H1 (cell line): Measurements from ENCODE around the gene PAX6. TPM values are rescaled to one million over a fixed set of nuclear protein-coding genes. Genes with fewer than 3 reads are reported as not detected.

Source experiments
- CTCF ChIA-PET: fragments of 300-600 bp; sonication (Branson Sonifier 250); formaldehyde crosslinking; loops from one replicate; lab custom pipeline; 2021; ENCODE audit not compliant: partially characterized antibody; lab: Charles Lee
- POLR2A ChIA-PET: fragments of 300-600 bp; sonication (Branson Sonifier 250); formaldehyde crosslinking; loops from one replicate; lab custom pipeline; 2021; ENCODE audit warnings: inconsistent platforms; ENCODE audit not compliant: partially characterized antibody; lab: Charles Lee
- DNase-seq, 2 experiments: peaks; one replicate each; pipeline versions ENCODE4 v3.0.0 to v3.0.0-alpha.2; 2010 to 2022; ENCODE audit warnings: low spot score in 2 of 2, low read depth in 1 of 2, mixed read lengths in 1 of 2
- FAIRE-seq: peaks from 2 replicates; lab custom pipeline; 2011; peaks lifted over from hg19 to GRCh38; lab: Jason Lieb, UNC
- H2AFZ ChIP-seq: 2 replicates; pipeline ENCODE4 v1.8.1; 2012; ENCODE audit warnings: low read length, inconsistent platforms
- H2AK5ac ChIP-seq: 2 replicates; pipeline ENCODE4 v1.6.1; 2013; ENCODE audit warnings: low read depth, low read length
- H2BK120ac ChIP-seq: replicated peaks from 2 replicates; pipeline ENCODE3; 2013; ENCODE audit warnings: low read depth, low read length, inconsistent platforms
- H2BK12ac ChIP-seq: 2 replicates; pipeline ENCODE4 v1.6.1; 2013; ENCODE audit warnings: low read depth, low read length
- H2BK15ac ChIP-seq: 2 replicates; pipeline ENCODE4 v1.6.1; 2013; ENCODE audit warnings: low read length
- H2BK20ac ChIP-seq: 2 replicates; pipeline ENCODE4 v1.6.1; 2013; ENCODE audit warnings: low read length
- H2BK5ac ChIP-seq: 2 replicates; pipeline ENCODE4 v1.6.1; 2013; ENCODE audit warnings: low read depth, low read length
- H3K14ac ChIP-seq: 2 replicates; pipeline ENCODE4 v1.6.1; 2013; ENCODE audit warnings: inconsistent platforms; ENCODE audit not compliant: insufficient read length
- H3K18ac ChIP-seq: 2 replicates; pipeline ENCODE4 v1.6.1; 2013; ENCODE audit warnings: low read length; ENCODE audit errors: extremely low read depth
- H3K23ac ChIP-seq: 2 replicates; pipeline ENCODE4 v1.6.1; 2013; ENCODE audit warnings: inconsistent platforms; ENCODE audit not compliant: insufficient read length
- H3K23me2 ChIP-seq: 2 replicates; pipeline ENCODE4 v1.6.1; 2013; ENCODE audit warnings: low read depth, low read length
- H3K27ac ChIP-seq: 2 replicates; pipeline ENCODE4 v1.6.1; 2011; ENCODE audit warnings: low read depth, low read length, inconsistent platforms
- H3K27me3 ChIP-seq, 4 experiments: replicated peaks in 1 of 4; 1 replicate in 1 of 4; 2 replicates in 3 of 4; pipeline versions ENCODE4 v1.6.1 to v1.8.1; 2011 to 2013; ENCODE audit warnings: low read length in 3 of 4, mild to moderate bottlenecking in 3 of 4, inconsistent platforms in 2 of 4, mixed read lengths in 2 of 4, moderate library complexity in 1 of 4; ENCODE audit not compliant: control insufficient read depth in 3 of 4, insufficient read depth in 3 of 4; ENCODE audit errors: extremely low read depth in 1 of 4
- H3K36me3 ChIP-seq, 4 experiments: 2 replicates each; pipeline versions ENCODE4 v1.6.1 to v1.8.1; 2011 to 2013; ENCODE audit warnings: mild to moderate bottlenecking in 4 of 4, low read length in 3 of 4, moderate library complexity in 2 of 4, control low read depth in 1 of 4, inconsistent platforms in 1 of 4; ENCODE audit not compliant: insufficient read depth in 4 of 4, control insufficient read depth in 2 of 4
- H3K4ac ChIP-seq: replicated peaks from 2 replicates; pipeline ENCODE3; 2013; ENCODE audit warnings: low read length, low read depth, mixed read lengths, inconsistent platforms; ENCODE audit not compliant: insufficient read length
- H3K4me1 ChIP-seq, 4 experiments: replicated peaks in 1 of 4; 1 replicate in 1 of 4; 2 replicates in 3 of 4; pipeline versions ENCODE4 v1.6.1 to v1.8.1; 2011 to 2013; ENCODE audit warnings: low read length in 3 of 4, inconsistent platforms in 2 of 4, mixed read lengths in 1 of 4; ENCODE audit not compliant: insufficient read depth in 4 of 4, control insufficient read depth in 3 of 4
- H3K4me2 ChIP-seq, 2 experiments: 2 replicates each; pipeline versions ENCODE4 v1.6.1 to v1.8.1; 2011 to 2013; ENCODE audit warnings: low read depth in 2 of 2, low read length in 2 of 2, control low read depth in 1 of 2, inconsistent platforms in 1 of 2, mild to moderate bottlenecking in 1 of 2; ENCODE audit not compliant: insufficient read depth in 1 of 2
- H3K4me3 ChIP-seq, 4 experiments: fragments of 200-600, 300-600 bp in 1 of 4; sonication (generic), shearing (Covaris generic), sonication (Bioruptor Twin) in 1 of 4; 2 replicates each; pipeline versions ENCODE4 v1.5.1 to v1.8.1; 2011 to 2016; ENCODE audit warnings: low read length in 4 of 4, low read depth in 3 of 4, control low read depth in 2 of 4, inconsistent platforms in 2 of 4, mild to moderate bottlenecking in 2 of 4, mixed read lengths in 1 of 4, moderate library complexity in 1 of 4; ENCODE audit not compliant: insufficient read depth in 2 of 4; ENCODE audit errors: extremely low read depth in 1 of 4
- H3K56ac ChIP-seq: replicated peaks from 2 replicates; pipeline ENCODE3; 2013; ENCODE audit warnings: low read depth, mild to moderate bottlenecking, mixed read lengths, low read length, inconsistent platforms; ENCODE audit not compliant: insufficient read length
- H3K79me1 ChIP-seq: 2 replicates; pipeline ENCODE4 v1.6.1; 2013; ENCODE audit warnings: low read depth, low read length, control low read depth
- H3K79me2 ChIP-seq, 2 experiments: 2 replicates each; pipeline versions ENCODE4 v1.6.1 to v1.8.1; 2012 to 2013; ENCODE audit warnings: low read length in 2 of 2, mild to moderate bottlenecking in 2 of 2, inconsistent platforms in 1 of 2; ENCODE audit not compliant: insufficient read depth in 2 of 2, control insufficient read depth in 1 of 2
- H3K9ac ChIP-seq, 4 experiments: replicated peaks in 1 of 4; 1 replicate in 1 of 4; 2 replicates in 3 of 4; pipeline versions ENCODE4 v1.6.1 to v1.8.1; 2011 to 2013; ENCODE audit warnings: low read depth in 3 of 4, low read length in 3 of 4, control low read depth in 2 of 4, mild to moderate bottlenecking in 2 of 4, moderate library complexity in 2 of 4, inconsistent platforms in 1 of 4; ENCODE audit errors: extremely low read depth in 1 of 4
- H3K9me3 ChIP-seq, 2 experiments: 2 replicates each; pipeline versions ENCODE4 v1.6.1 to v1.8.1; 2012 to 2013; ENCODE audit warnings: mild to moderate bottlenecking in 2 of 2, moderate library complexity in 2 of 2, control low read depth in 1 of 2, inconsistent platforms in 1 of 2, low read depth in 1 of 2, low read length in 1 of 2, mixed read lengths in 1 of 2; ENCODE audit not compliant: insufficient read depth in 2 of 2
- H4K20me1 ChIP-seq, 2 experiments: replicated peaks in 1 of 2; 2 replicates each; pipeline versions ENCODE3 to v1.8.1; 2011 to 2013; ENCODE audit warnings: inconsistent platforms in 2 of 2, low read length in 2 of 2, mild to moderate bottlenecking in 1 of 2; ENCODE audit not compliant: insufficient read depth in 2 of 2, control insufficient read depth in 1 of 2
- H4K5ac ChIP-seq: 2 replicates; pipeline ENCODE4 v1.6.1; 2013; ENCODE audit warnings: low read length, low read depth, mixed read lengths, inconsistent platforms; ENCODE audit not compliant: insufficient read length
- H4K8ac ChIP-seq: 2 replicates; pipeline ENCODE4 v1.8.0; 2013; ENCODE audit warnings: mild to moderate bottlenecking, moderate library complexity, low read length, inconsistent platforms; ENCODE audit not compliant: insufficient read depth; ENCODE audit errors: extremely low read depth
- H4K91ac ChIP-seq: replicated peaks from 2 replicates; pipeline ENCODE3; 2013; ENCODE audit warnings: low read length, mixed read lengths, inconsistent platforms; ENCODE audit not compliant: insufficient read length
- CREB1 ChIP-seq: IDR thresholded peaks from 2 replicates; pipeline ENCODE4 v1.6.1; 2012; ENCODE audit warnings: inconsistent platforms
- EGR1 ChIP-seq: IDR thresholded peaks from 2 replicates; pipeline ENCODE4 v1.6.1; 2011; ENCODE audit warnings: low read depth, low read length, borderline replicate concordance
- FOSL1 ChIP-seq: IDR thresholded peaks from 2 replicates; pipeline ENCODE4 v1.6.1; 2011; ENCODE audit warnings: mild to moderate bottlenecking, low read depth, low read length, moderate library complexity; ENCODE audit not compliant: insufficient read depth
- HDAC2 ChIP-seq, 2 experiments: fragments of 300-600 bp in 1 of 2; sonication (generic) in 1 of 2; IDR thresholded peaks; 2 replicates each; pipeline ENCODE4 v1.6.1; 2011 to 2012; ENCODE audit warnings: low read depth in 2 of 2, low read length in 2 of 2, mild to moderate bottlenecking in 2 of 2, moderate library complexity in 2 of 2, borderline replicate concordance in 1 of 2, inconsistent platforms in 1 of 2
- KDM4A ChIP-seq: IDR thresholded peaks from one replicate; pipeline ENCODE4 v1.7.1; 2012; ENCODE audit warnings: low read depth, mild to moderate bottlenecking, moderate library complexity, low read length, inconsistent platforms; ENCODE audit not compliant: severe bottlenecking
- NANOG ChIP-seq: IDR thresholded peaks from 2 replicates; pipeline ENCODE4 v1.6.1; 2011; ENCODE audit warnings: low read length, low read depth, mild to moderate bottlenecking, inconsistent platforms; ENCODE audit not compliant: insufficient read depth, poor library complexity, severe bottlenecking
- RBBP5 ChIP-seq: IDR thresholded peaks from 2 replicates; pipeline ENCODE4 v1.7.1; 2012; ENCODE audit warnings: low read depth, mild to moderate bottlenecking, inconsistent platforms, low read length, moderate library complexity, borderline replicate concordance
- SIN3A ChIP-seq, 2 experiments: IDR thresholded peaks in 1 of 2; conservative IDR thresholded peaks in 1 of 2; 2 replicates each; pipeline ENCODE4 v1.6.1; 2011 to 2012; ENCODE audit warnings: low read length in 2 of 2, improper control_type of control experiment in 1 of 2, low read depth in 1 of 2, mild to moderate bottlenecking in 1 of 2
- WGBS, 2 experiments: shearing (Covaris generic) in 1 of 2; methylation state at CpG; one replicate each; pipeline versions ENCODE4 v1.1.6 to v1.1.7; 2013 to 2015; ENCODE audit warnings: low lambda C conversion rate in 2 of 2, mixed read lengths in 2 of 2, inconsistent platforms in 1 of 2, low coverage in 1 of 2, missing lambda C conversion rate in 1 of 2; ENCODE audit not compliant: insufficient replicate concordance in 2 of 2, insufficient coverage in 1 of 2, insufficient read length in 1 of 2; ENCODE audit errors: extremely low coverage in 1 of 2, missing lambda C conversion rate in 1 of 2; 5-methylcytosine and 5-hydroxymethylcytosine counted together
- polyA plus RNA-seq, 7 experiments: library from polyadenylated mRNA; depleted of rRNA in 3 of 7; stranded (reverse) in 5 of 7; unstranded in 2 of 7; fragments of >200 nt in 5 of 7; fragments of 200-250 nt in 2 of 7; gene quantifications; 1 replicate in 5 of 7; 2 replicates in 1 of 7; 4 replicates in 1 of 7; pipeline versions ENCODE4 v1.2.1 to v1.2.3, GENCODE V29; 2011 to 2013; ENCODE audit warnings: missing spikeins in 2 of 7, mixed read lengths in 2 of 7
- total RNA-seq: library from RNA; stranded (reverse); fragmentation: NEBNext Ultra II Directional; extraction: Animal tissue kit (Norgen Biotek cat#: 25700); gene quantifications from 2 replicates; pipeline ENCODE4 v1.2.1, GENCODE V29; 2021
- TF ChIP-seq, protein P1 (sequence below): IDR thresholded peaks from 2 replicates; pipeline ENCODE4 v1.6.1; 2012; ENCODE audit warnings: inconsistent platforms

PAX6 gene
- total and polyA plus RNA-seq, 2 of the 8 experiments (the other 6 are each of a cell fraction or from before 2014, with no cell fraction given) = 0.30 to 0.65 TPM

DNA sequence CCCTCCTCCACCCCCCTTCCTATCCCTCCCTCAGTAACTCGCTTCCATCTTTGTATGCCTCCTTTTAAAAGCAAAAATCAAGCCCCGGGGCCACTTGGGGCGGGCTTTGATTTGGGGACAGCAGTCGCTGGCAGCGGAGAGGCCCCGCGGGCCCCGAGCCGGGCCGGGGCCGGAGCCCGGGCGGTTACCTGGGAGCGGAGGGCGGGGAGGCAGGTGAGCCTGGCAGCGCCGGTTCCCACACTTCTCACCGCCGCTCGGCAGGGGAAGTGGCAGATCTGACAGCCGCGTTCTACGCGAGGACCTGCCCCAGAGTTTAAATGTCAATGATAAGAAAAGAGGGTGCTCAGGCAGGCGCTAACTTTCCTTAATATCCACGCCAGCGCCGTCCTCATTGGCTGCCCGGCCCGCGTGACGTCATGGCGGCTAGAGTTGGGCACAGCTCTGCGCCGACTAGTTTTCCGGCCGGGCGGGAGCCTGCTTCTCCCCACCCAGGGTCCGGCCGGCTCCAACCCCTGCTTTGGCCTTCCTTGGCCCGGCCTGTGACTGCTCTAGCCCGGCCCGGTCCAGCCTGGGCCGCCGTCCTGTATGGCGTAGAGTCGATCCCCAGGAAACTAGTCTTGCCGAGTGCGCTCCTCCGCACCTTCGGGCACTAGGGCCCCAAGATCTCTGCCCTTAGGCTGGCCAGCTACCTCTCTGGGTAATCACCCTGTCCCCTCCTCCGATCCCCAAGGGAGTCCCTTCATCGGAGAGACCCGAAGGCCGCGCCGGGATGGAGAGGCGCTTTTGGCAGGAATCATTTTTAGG is 6.7 kb upstream of the PAX6 start:
- CTCF ChIA-PET = interaction anchor here (0.9 to 11.4 kb wide), 10 partner anchors 11 to 578 kb away, joined by 3 to 88 read pairs (median 12); no protein-coding TSS in a partner anchor

More for the DNA sequence above, 6.7 kb upstream of the PAX6 start:
- Histone ChIP-seq H3K9me3 (no peaks in the 10 kb centered on the region), H2BK120ac (no peak overlapping the region), H4K20me1 (peaks cover 0 to 17% of the 10 kb centered on the region in 2 experiments), H3K79me2 (no peaks in the 10 kb centered on the region), H2AFZ (no peak overlapping the region), H4K8ac (no peak overlapping the region), H3K9ac (no peak overlapping the region), H3K23ac (no peak overlapping the region), H3K18ac (no peak overlapping the region), H3K4me1 (peaks cover 3 to 65% (median 44%) of the 10 kb centered on the region in 4 experiments), H3K27me3 (peaks cover 77 to 100% (median 98%) of the 10 kb centered on the region in 4 experiments), H2BK12ac (peak overlapping the region; percentile 0; the same call in 1 of the 2 replicates), H3K36me3 (no peaks in the 10 kb centered on the region; a peak in 1 of 8 replicates), H4K91ac (no peak overlapping the region), H2BK15ac (no peak overlapping the region), H4K5ac (no peak overlapping the region), H2BK5ac (no peak overlapping the region; the same call in 1 of the 2 replicates), H3K4me3 (peak overlapping the region; percentile 35 to 62 (median 41)), H2BK20ac (no peak overlapping the region), H3K4me2 (peak overlapping the region; percentile 74 to 82), H2AK5ac (no peak overlapping the region), H3K79me1 (no peaks in the 10 kb centered on the region), H3K23me2 (peaks cover 14% of the 10 kb centered on the region; the same call in 1 of the 2 replicates), H3K14ac (no peak overlapping the region), H3K4ac (no peak overlapping the region), H3K27ac (no peak overlapping the region), H3K56ac (no peak overlapping the region)
- TF ChIP-seq KDM4A (peak; percentile 97), NANOG (no peak), FOSL1 (peak; percentile 77), EGR1 (peak; percentile 67), SIN3A (conservative IDR thresholded peaks at IDR 0.05 in 1 of 2, IDR thresholded peaks at IDR 0.05 in 1 of 2; ENCODE audit: low read depth in 1 of 2, low read length in 2 of 2) (no peak; a peak in 1 of 4 replicates), RBBP5 (peak; percentile 51; the same call in 1 of the 2 replicates), HDAC2 (IDR thresholded peaks at IDR 0.05; ENCODE audit: borderline replicate concordance in 1 of 2, low read depth in 2 of 2, low read length in 2 of 2) (0 out of 4 replicates have a peak, but pooled peaks of 1 of the 2 experiments have one; percentile 18), CREB1 (peak; percentile 87)
- TF ChIP-seq, protein P1, sequence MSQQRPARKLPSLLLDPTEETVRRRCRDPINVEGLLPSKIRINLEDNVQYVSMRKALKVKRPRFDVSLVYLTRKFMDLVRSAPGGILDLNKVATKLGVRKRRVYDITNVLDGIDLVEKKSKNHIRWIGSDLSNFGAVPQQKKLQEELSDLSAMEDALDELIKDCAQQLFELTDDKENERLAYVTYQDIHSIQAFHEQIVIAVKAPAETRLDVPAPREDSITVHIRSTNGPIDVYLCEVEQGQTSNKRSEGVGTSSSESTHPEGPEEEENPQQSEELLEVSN = 0 out of 2 replicates have a peak, but pooled peaks have one; percentile 25
- peak in 1 of 2 experiments; percentile 90 for DNase-seq
- FAIRE-seq = no peak
- WGBS, 2 experiments = 1% methylated on average over 52 of the region's 58 CpGs; no CpG with 5 or more reads in 1 of the 2 experiments
- POLR2A ChIA-PET = interaction anchor here (1.5 to 3.2 kb wide), 4 partner anchors 8 to 139 kb away, joined by 3 to 16 read pairs (median 8); partner anchors contain the start of gene PAX6
